NCI-H2107 treated with DMSO at 0.1 percent for 48 hours (cell line): Measurements from ENCODE around the gene TMEM63A.

Experiments
- DNase-seq: peaks from one replicate; lab custom pipeline; 2025; ENCODE audit not compliant: unreplicated experiment; lab: John Stamatoyannopoulos, UW

Gene TMEM63A

DNA sequence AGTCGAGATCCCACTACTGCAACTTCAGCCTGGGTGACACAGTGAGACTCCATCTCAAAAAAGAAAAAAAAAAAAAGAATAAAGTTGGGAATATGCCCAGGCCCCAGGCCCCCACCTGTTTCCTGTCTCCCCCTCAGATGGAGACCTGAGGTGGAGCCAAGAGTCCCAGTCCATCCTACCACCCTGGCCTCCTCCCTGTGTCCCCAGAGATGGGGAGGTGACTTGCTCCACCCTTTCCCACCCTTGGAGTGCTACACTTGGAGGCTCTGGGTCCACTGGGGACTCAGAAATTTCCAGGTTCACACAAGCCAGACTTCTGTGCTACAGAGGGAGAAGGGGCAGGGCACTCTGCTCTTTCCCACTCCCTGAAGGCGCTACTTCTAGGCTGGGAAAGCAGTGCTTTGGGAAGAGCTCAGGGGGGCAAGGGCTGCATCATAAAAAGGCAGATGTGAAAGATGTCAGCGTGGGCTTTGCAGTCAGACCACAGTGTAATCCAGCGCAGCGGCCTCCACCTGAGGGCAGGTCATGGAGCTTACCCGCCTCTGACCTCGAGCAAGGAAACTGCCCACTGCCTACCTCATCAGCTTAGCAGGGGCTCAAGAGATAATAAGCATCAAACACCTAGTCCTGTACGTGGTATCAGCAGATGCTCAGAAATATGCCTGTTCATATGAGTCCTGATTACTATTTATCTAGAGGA is 13.4 kb downstream of the TMEM63A start:
- DNase-seq = no peak

DNA sequence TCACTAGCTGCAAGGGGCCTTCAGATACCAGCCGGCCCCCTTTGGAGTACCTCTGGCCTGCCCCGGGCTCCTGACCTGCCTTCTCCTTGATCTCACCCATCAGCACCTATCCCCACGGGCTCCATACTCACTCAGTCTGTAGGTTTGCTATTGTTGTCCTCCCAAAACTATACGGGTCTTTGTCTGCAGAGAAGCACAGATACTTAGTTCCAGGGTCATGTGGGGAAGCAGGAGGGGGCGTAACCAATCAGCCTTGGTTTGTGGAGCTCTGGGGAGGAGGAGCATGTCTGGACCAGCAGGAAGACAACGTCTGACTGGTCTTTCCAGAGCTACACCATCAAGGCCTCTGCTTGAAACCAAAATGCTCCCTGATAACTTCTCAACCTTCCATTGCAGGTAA is 15.2 kb downstream of the TMEM63A start:
- DNase-seq = no peak

DNA sequence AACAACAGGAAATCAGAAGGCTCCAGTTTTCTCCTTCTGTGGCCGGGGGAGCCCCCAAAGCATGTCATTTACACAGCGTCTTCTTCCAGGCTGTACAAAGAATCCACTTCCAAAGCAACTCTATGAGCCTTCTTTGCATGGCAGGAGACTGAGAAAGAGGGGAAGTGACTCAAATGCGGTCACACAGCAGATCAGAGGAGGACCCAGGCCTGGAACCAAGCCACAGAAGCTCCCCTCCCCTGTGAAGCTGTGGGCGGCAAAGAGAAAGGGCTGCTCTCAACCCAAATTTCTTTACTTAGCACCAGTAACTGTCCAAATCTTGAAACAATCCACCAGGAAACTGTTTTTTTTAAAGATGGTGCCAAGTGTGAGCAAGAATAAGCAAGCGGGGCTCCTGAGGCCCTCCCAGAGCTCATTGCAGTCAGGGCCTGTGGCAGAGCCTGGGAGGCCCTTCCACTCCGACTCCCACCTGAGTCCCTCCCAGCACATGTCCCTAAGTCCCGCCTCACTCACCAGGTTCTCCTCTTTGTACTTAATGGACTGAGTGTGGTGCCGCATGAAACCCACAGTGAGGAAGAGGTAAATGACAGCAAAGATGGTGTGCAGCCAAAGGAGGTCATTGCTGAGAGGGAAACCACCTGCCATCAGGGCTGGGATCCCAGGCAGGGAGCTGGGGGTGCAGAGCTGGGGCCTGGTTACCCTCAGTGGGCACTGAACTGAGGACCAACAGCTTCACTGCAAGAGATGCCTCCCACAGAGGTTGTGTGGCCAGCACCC is 15.9 kb downstream of the TMEM63A start:
- DNase-seq = no peak

DNA sequence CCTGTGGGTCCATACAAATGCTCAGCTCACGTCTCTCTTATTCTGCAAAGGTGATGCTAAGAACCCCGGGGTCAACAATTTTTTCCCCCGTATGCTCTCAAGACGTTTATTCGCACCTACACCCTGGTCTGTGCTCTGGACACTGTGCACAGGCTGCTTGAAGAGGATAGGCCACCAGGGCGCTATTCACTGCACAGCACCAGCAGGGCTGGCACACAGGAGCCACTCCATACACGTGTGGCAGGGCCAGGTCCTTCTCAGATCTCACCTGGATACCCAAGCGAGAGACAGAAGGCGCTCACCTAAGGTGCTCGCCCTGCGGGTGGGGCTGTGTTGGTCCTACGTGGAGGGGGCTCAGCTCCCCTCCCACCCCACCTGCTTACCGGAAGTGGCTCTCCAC is 16.7 kb downstream of the TMEM63A start:
- DNase-seq = no peak

DNA sequence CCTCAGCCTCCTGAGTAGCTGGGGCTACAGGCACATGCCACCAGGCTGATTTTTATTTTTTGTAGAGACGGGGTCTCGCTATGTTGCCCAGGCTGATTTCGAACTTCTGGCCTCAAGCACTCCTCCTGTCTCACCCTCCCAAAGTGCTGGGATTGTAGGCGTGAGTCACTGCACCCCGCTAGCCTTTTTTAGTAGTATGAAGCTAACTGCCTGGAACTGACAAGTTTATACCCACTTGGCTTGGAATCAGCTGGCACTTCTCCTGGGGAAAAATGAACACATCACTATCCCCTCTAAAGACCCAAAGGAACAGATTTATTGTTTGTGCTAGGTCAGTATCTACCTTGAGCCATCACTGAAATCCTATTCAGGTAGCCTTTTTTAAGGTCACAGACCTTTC is 19.0 kb downstream of the TMEM63A start:
- no peak for DNase-seq

- no peak for DNase-seq
These were observed 19.6 kb downstream of the TMEM63A start for GRCh38 chr1:225862581-225862950.

GRCh38 chr1:225861834-225862580 is 20.2 kb downstream of the TMEM63A start:
- DNase-seq = no peak

GRCh38 chr1:225860876-225861441 is 21.2 kb downstream of the TMEM63A start:
- DNase-seq = peak; percentile 34

DNA sequence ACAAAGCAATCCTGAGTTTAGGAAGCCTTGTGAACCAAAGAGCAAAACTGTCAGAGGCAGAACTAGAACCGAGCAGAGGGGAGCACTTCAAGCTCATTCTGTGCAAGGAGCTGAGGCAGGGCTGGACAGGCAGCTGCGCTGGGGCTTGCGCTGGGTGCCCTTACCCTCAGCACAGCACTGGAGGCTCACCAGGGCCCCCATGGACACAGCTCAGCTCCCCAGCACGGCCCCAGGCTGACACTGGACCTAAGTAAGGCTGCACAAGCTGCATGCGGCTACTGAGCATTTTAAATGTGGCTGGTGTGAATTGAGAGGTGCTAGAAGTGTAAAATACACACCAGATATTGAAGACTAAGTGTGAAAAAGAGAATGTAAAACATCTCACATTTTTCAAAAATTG is 22.1 kb downstream of the TMEM63A start:
- DNase-seq = no peak

DNA sequence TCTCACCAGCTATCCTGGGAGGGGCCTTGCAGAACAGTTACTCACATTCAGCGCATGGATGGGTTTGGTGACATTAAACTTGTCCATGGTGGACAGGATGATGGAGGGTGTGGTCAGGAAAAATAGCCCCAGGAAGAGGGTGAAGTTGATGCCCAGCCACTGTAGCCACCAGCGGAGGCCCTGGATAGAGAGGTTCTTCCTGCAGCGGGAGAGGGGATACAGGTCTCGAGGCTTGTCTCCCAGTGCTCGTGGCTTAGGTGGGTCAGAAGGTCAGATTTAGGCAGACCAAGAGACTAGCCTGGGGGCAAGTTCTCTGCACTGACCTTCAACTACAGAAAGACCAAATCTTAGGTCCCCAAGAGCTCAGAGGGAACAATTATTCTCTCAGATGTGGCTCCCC is 23.0 kb downstream of the TMEM63A start:
- DNase-seq = no peak

DNA sequence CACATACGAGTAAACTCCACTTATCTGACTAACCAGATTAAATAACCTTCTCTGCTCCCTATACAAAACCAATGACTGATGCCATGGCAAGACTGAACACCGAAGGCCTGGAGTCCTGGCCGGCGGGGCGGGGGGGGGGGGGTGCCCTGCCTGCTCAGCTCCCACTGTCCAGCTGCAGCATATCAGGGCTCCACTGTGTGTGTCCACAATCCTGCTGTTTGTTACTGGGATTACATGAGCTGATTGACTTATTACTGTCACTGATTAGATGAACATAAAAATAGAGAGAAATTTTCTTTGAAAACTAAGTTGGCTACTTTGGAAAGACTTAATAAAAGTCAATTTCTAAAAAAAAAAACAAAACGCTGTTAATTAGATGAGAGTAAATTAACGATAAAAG is 24.9 kb downstream of the TMEM63A start:
- DNase-seq = no peak

- no peak for DNase-seq
These were observed 26.5 kb downstream of the TMEM63A start for GRCh38 chr1:225855503-225856300.

- DNase-seq = no peak
These were observed 28.7 kb downstream of the TMEM63A start for GRCh38 chr1:225853441-225853840.

DNA sequence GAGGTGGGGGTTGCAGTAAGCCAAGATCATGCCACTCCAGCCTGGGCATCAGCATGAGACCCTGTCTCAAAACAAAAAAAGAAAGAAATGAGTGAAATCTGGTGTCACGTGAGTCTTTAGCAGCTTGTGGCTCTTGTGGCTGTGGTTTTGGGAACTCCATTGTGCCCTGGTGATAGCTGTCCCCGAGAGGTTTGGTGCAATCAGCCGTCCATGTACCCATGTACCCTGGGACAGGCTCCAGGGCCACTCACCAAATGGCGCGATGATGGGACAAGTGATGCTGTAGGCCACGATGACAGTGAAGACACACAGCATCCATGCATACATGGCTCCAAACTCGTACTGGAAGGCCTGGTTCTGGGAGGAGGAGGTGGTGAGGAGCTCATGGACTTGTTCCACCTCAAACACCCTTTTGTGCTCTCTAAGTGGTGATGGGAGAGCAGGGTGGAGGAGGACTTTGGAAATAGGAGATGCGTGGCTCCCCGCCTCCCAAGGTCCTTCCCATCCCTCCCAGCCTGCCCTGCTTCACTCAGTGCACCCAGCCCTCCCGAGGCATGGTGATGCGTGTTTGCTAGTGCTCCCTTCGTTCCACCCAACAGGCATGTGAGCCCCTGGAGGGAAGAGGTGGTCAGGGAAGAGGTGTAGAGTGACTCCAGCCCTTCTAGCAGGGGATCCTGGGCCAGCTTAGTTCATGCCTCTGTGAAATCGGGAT is 29.6 kb downstream of the TMEM63A start:
- no peak for DNase-seq

- no peak for DNase-seq
These were observed 30.4 kb downstream of the TMEM63A start for GRCh38 chr1:225851805-225852204.

DNA sequence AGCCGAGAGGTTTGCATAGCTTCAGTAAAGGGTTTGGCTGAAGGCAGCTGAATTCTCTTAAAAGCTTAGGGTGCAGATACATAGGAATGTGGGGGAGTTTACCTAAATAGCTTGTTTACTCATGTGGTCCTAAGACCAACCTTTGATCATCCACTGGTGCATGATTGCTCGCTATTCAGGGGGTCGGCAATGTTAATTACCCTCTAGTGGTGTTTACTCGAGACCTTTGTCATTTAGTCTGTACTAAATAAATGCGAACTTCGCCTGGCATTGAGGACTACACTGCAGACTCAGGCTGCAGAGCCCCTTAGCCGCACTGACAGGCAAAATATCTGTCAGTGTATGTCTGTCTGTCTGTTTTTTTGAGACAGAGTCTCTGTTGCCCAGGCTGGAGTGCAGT is 31.8 kb downstream of the TMEM63A start:
- DNase-seq = no peak

GRCh38 chr1:225849925-225850324 is 32.3 kb downstream of the TMEM63A start:
- DNase-seq = no peak

DNA sequence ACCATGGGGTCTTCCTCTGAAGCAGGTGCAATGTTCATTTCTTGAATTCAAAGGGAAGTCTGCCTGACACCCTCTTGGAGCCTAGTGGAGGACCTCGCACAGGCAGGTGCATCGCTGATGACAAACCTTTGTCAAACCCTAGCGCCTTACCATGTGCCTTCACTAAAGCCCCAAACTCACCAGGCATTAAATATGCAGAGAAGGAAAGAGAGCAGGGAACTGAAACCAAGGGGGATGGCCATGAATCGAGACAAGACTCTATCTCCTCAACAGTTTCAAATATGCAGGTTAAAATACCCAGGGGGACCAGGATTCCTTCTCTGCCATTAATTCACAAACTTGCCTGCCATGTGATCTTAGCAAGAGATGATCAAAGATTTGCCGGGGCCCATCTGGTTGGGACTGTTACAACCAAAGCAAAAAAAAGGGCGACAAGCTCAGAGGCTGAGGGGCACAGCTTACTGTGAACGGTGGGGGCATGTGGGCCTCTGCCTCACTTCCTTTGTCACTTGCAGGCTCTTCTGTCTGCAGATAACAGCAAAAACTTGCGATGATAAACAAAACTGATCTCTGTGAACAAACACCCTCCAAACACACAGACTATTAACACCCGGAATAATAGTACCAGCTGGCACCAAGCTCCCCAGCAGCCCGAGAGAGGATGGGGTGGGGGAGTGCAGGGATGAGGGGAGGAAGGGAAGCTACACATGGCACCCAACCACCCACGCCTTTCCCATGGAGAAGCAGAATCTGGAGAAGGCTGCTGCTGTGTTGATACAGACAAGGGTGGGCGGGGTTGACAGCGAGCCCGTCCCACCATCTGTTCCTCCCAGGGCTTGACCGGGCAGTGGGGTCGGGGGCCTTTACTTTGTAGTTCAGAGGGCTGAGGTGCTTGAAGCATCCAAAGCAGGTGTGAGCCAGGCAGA is 33.9 kb downstream of the TMEM63A start:
- peak; percentile 71 for DNase-seq

- peak; percentile 84 for DNase-seq
These were observed 34.6 kb downstream of the TMEM63A start for GRCh38 chr1:225847610-225848009.
